K562 (cell line): Measurements from ENCODE around the gene IKZF4.

Source experiments
- CEBPB ChIP-seq: fragments of 450-650 bp; IDR thresholded peaks from 2 replicates; pipeline ENCODE4 v1.6.1; 2016; ENCODE audit warnings: missing genetic modification characterization, missing compliant biosample characterization
- CREB5 ChIP-seq: fragments of 250-450 bp; sonication (Bioruptor Pico); IDR thresholded peaks from 2 replicates; pipeline ENCODE4 v1.5.0; 2020; ENCODE audit warnings: mild to moderate bottlenecking
- CTCF ChIP-seq, 3 experiments: IDR thresholded peaks in 2 of 3; conservative IDR thresholded peaks in 1 of 3; 2 replicates each; pipeline ENCODE4 v1.5.1; 2011 to 2012; ENCODE audit warnings: low read length in 3 of 3, mild to moderate bottlenecking in 3 of 3, control low read depth in 2 of 3, improper control_type of control experiment in 1 of 3, inconsistent platforms in 1 of 3, low read depth in 1 of 3, mixed read lengths in 1 of 3, moderate library complexity in 1 of 3; ENCODE audit not compliant: insufficient read depth in 2 of 3
- DPF2 ChIP-seq: fragments of 450-650 bp; IDR thresholded peaks from 2 replicates; pipeline ENCODE4 v1.6.1; 2016
- E2F1 ChIP-seq: sonication (generic); formaldehyde crosslinking; IDR thresholded peaks from 2 replicates; pipeline ENCODE4 v1.8.1; 2023; ENCODE audit warnings: mild to moderate bottlenecking, missing genetic modification reagents, moderate library complexity
- ELF1 ChIP-seq: fragments of 200-800 bp; sonication (Bioruptor generic); IDR thresholded peaks from 2 replicates; pipeline ENCODE4 v1.6.1; 2016; ENCODE audit warnings: missing genetic modification characterization, missing compliant biosample characterization
- ELK1 ChIP-seq: sonication (generic); formaldehyde crosslinking; IDR thresholded peaks from 2 replicates; pipeline ENCODE4 v1.8.1; 2022; ENCODE audit warnings: missing genetic modification reagents
- JUNB ChIP-seq: fragments of 450-650 bp; formaldehyde crosslinking; conservative IDR thresholded peaks from 2 replicates; pipeline ENCODE4 v1.4.0; 2020; ENCODE audit warnings: mild to moderate bottlenecking
- MEIS2 ChIP-seq: fragments of 450-650 bp; IDR thresholded peaks from 2 replicates; pipeline ENCODE4 v1.6.1; 2014; ENCODE audit warnings: mild to moderate bottlenecking; ENCODE audit not compliant: partially characterized antibody
- POLR2A ChIP-seq: fragments of 450-650 bp; conservative IDR thresholded peaks from 2 replicates; pipeline ENCODE4 v1.6.1; 2016
- SAP30 ChIP-seq: fragments of 200-600 bp; sonication (generic); IDR thresholded peaks from 2 replicates; pipeline ENCODE4 v1.6.1; 2012; ENCODE audit warnings: borderline replicate concordance, low read depth, mild to moderate bottlenecking, moderate library complexity, low read length, control low read depth, inconsistent platforms; ENCODE audit not compliant: insufficient read depth, poor library complexity, severe bottlenecking
- SREBF2 ChIP-seq: sonication (generic); formaldehyde crosslinking; IDR thresholded peaks from 2 replicates; pipeline ENCODE4 v1.4.0; 2020; ENCODE audit warnings: mild to moderate bottlenecking, missing genetic modification reagents
- STAG1 ChIP-seq: sonication (generic); formaldehyde crosslinking; IDR thresholded peaks from 2 replicates; pipeline ENCODE4 v1.5.0; 2020; ENCODE audit warnings: missing genetic modification reagents, borderline replicate concordance

GRCh38 chr12:56007564-56008559 is 13.0 kb upstream of the IKZF4 start:
- TF ChIP-seq SAP30 (no peak), MEIS2 (no peak), ELK1 (CRISPR knock-in tag) (no peak), ELF1 (tag) (no peak), CREB5 (CRISPR knock-in tag) (no peak), DPF2 (no peak), JUNB (no peak), CTCF (IDR thresholded peaks at IDR 0.05 in 2 of 3, conservative IDR thresholded peaks at IDR 0.05 in 1 of 3; ENCODE audit: insufficient read depth in 2 of 3, low read depth in 1 of 3, low read length in 3 of 3) (no peak), CEBPB (tag) (no peak), SREBF2 (no peak), E2F1 (CRISPR knock-in tag) (no peak), STAG1 (CRISPR knock-in tag) (no peak), POLR2A (no peak)
